ENCODE measurements around the gene KRT26. TPM values are rescaled to one million over a fixed set of nuclear protein-coding genes. Genes with fewer than 3 reads are reported as not detected.
"Not testable (repeated sequence)": the region's sequence is repeated elsewhere in the genome, so short reads cannot be mapped to it uniquely, and the experiment has no call there.

The KRT26 gene
- total and polyA plus RNA-seq, 10 donors, result not detected

GRCh38 chr17:40751065-40751464, 20.9 kb downstream of the KRT26 start:
- Histone ChIP-seq H3K4me3 (no peak overlapping the region), H3K4me1 (no peaks in the 10 kb centered on the region), H3K9me3 (peaks cover 0 to 5% (median 0%) of the 10 kb centered on the region in 8 donors), H3K27ac (no peak overlapping the region), H3K27me3 (replicated peaks in 1 of 7) (peaks cover 0 to 53% (median 0%) of the 10 kb centered on the region in 7 donors), H3K36me3 (no peaks in the 10 kb centered on the region)
- DNase-seq, result no peak
- 75 to 89% (median 81%) methylated on average over 14 of the region's 14 CpGs for WGBS, 5 donors
- intact Hi-C loops (cut with DNase I; ENCODE audit: low total_unique reads), result no loop called here
- TF ChIP-seq POLR2AphosphoS5 (IDR thresholded peaks at IDR 0.05), result no peak
- no peak for TF ChIP-seq CTCF (IDR thresholded peaks at IDR 0.05 in 8 of 11, conservative IDR thresholded peaks at IDR 0.05 in 3 of 11)
- TF ChIP-seq POLR2A (IDR thresholded peaks at IDR 0.05), result no peak

- no peak overlapping the region for H3K4me3 ChIP-seq
- intact Hi-C loops (cut with DNase I; ENCODE audit: low total_unique reads), result no loop called here
- TF ChIP-seq CTCF (IDR thresholded peaks at IDR 0.05 in 8 of 11, conservative IDR thresholded peaks at IDR 0.05 in 3 of 11) (no peak), POLR2AphosphoS5 (IDR thresholded peaks at IDR 0.05) (no peak), POLR2A (IDR thresholded peaks at IDR 0.05) (no peak)
- peaks cover 0 to 59% (median 0%) of the 10 kb centered on the region in 7 donors for H3K27me3 ChIP-seq (replicated peaks in 1 of 7)
- peaks cover 0 to 5% (median 0%) of the 10 kb centered on the region in 8 donors for H3K9me3 ChIP-seq
- H3K36me3 ChIP-seq, result no peaks in the 10 kb centered on the region
- no peaks in the 10 kb centered on the region for H3K4me1 ChIP-seq
- WGBS, 5 donors, result 78 to 88% (median 81%) methylated on average over 6 of the region's 6 CpGs
- no peak for DNase-seq
- H3K27ac ChIP-seq, result no peak overlapping the region
Observed at GRCh38 chr17:40750391-40750790, 21.6 kb downstream of the KRT26 start.

GRCh38 chr17:40748666-40749065, 23.3 kb downstream of the KRT26 start:
- peaks cover 0 to 61% (median 0%) of the 10 kb centered on the region in 7 donors for H3K27me3 ChIP-seq (replicated peaks in 1 of 7)
- 76 to 82% (median 81%) methylated on average over 1 of the region's 1 CpG for WGBS, 5 donors
- DNase-seq; intact Hi-C loops (cut with DNase I; ENCODE audit: low total_unique reads); H3K4me3 ChIP-seq; H3K36me3 ChIP-seq; H3K9me3 ChIP-seq; H3K4me1 ChIP-seq; H3K27ac ChIP-seq: not testable (repeated sequence)

- TF ChIP-seq POLR2AphosphoS5 (IDR thresholded peaks at IDR 0.05) (no peak), CTCF (IDR thresholded peaks at IDR 0.05 in 8 of 11, conservative IDR thresholded peaks at IDR 0.05 in 3 of 11) (no peak), POLR2A (IDR thresholded peaks at IDR 0.05) (no peak)
- Histone ChIP-seq H3K36me3 (no peaks in the 10 kb centered on the region), H3K27ac (no peak overlapping the region), H3K27me3 (replicated peaks in 1 of 7) (peaks cover 0 to 27% (median 0%) of the 10 kb centered on the region in 7 donors), H3K4me1 (no peaks in the 10 kb centered on the region), H3K9me3 (peaks cover 0 to 25% (median 12%) of the 10 kb centered on the region in 8 donors), H3K4me3 (no peak overlapping the region)
- DNase-seq, result no peak
- intact Hi-C loops (cut with DNase I; ENCODE audit: low total_unique reads), result no loop called here
- 44 to 60% (median 50%) methylated on average over 4 of the region's 4 CpGs for WGBS, 5 donors
Observed at GRCh38 chr17:40738553-40738952, 33.4 kb downstream of the KRT26 start.

- H3K27me3 ChIP-seq (replicated peaks in 1 of 7), result peaks cover 0 to 15% (median 0%) of the 10 kb centered on the region in 7 donors
- H3K9me3 ChIP-seq, result peaks cover 0 to 7% (median 0%) of the 10 kb centered on the region in 8 donors
- DNase-seq, result no peak
- no peak overlapping the region for H3K4me3 ChIP-seq
- H3K36me3 ChIP-seq, result no peaks in the 10 kb centered on the region
- H3K27ac ChIP-seq, result no peak overlapping the region
- intact Hi-C loops (cut with DNase I; ENCODE audit: low total_unique reads), result no loop called here
- no peak for TF ChIP-seq CTCF (IDR thresholded peaks at IDR 0.05 in 8 of 11, conservative IDR thresholded peaks at IDR 0.05 in 3 of 11)
- no peak for TF ChIP-seq POLR2A (IDR thresholded peaks at IDR 0.05)
- no peak for TF ChIP-seq POLR2AphosphoS5 (IDR thresholded peaks at IDR 0.05)
- WGBS, 5 donors, result 69 to 76% (median 73%) methylated on average over 1 of the region's 1 CpG
- H3K4me1 ChIP-seq, result no peaks in the 10 kb centered on the region
Observed at GRCh38 chr17:40735016-40735415, 37.0 kb downstream of the KRT26 start.

Data from spleen (tissue), 11 donors.